Ascending aorta (tissue), 2 donors: ENCODE results near the gene FGD6. TPM values are rescaled to one million over a fixed set of nuclear protein-coding genes. Genes with fewer than 3 reads are reported as not detected.

Experiments used
- DNase-seq, 2 donors: peaks; one replicate each; pipeline ENCODE4 v3.0.0-alpha.2; 2019; ENCODE audit warnings: low spot score in 2 of 2
- H3K27ac ChIP-seq, 2 donors: fragments of 200-600 bp; sonication (generic); one replicate each; pipeline ENCODE4 v1.5.1; 2016 to 2017; ENCODE audit warnings: mild to moderate bottlenecking in 1 of 2
- H3K27me3 ChIP-seq: fragments of 200-600 bp; sonication (generic); one replicate; pipeline ENCODE4 v1.5.1; 2017
- H3K36me3 ChIP-seq, 2 donors: fragments of 200-600 bp; sonication (generic); one replicate each; pipeline ENCODE4 v1.5.1; 2016
- H3K4me1 ChIP-seq, 2 donors: fragments of 200-600 bp; sonication (generic); one replicate each; pipeline ENCODE4 v1.5.1; 2016 to 2017; ENCODE audit warnings: mild to moderate bottlenecking in 1 of 2
- H3K4me3 ChIP-seq, 2 donors: fragments of 200-600 bp; sonication (generic); one replicate each; pipeline ENCODE4 v1.5.1; 2016 to 2017; ENCODE audit warnings: mild to moderate bottlenecking in 1 of 2
- H3K9me3 ChIP-seq, 2 donors: fragments of 200-600 bp; sonication (generic); one replicate each; pipeline ENCODE4 v1.5.1; 2016
- intact Hi-C: fragments of 100-400 bp; cut with DNase I; formaldehyde crosslinking; loops from one replicate; pipeline ENCODE4 v1.15.1; 2023
- total RNA-seq: library from RNA; depleted of rRNA; stranded (reverse); fragments of >200 nt; gene quantifications from one replicate; pipeline ENCODE4 v1.1.0, GENCODE V29; 2016
- TF ChIP-seq, protein P1 (sequence below), 3 experiments: fragments of 200-600 bp in 2 of 3; fragments of 450-650 bp in 1 of 3; sonication (generic) in 2 of 3; IDR thresholded peaks; one replicate each; pipeline ENCODE4 v1.5.1; 2016 to 2019; ENCODE audit warnings: antibody characterized with exemption in 3 of 3, mild to moderate bottlenecking in 1 of 3, moderate library complexity in 1 of 3

FGD6 gene
- total RNA-seq, 1 donor from 2014 or later, result 2.0 TPM

DNA sequence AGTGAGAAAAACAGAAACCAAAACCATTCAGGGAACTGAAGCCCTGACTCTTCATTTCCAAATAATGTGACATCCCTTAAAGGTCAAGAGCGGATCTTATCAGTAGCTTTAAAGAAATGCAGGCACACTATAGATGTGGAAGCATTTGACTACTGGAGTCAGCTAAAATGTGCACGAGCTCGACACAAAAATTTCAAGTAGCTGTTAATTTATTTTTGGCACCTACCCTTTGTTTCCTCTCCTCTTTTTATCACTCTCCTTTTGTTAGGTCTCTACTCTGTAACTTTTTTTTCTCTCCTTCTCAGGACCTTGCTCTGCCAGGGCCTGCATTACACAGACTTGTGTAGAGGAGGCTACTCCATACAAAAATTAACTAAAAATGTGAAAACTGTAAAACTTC, 58.3 kb downstream of the FGD6 start:
- H3K9me3 ChIP-seq, result no peaks in the 10 kb centered on the region
- no peaks in the 10 kb centered on the region for H3K27me3 ChIP-seq
- intact Hi-C loops, result no loop called here
- H3K27ac ChIP-seq, result no peak overlapping the region
- no peak for DNase-seq
- H3K4me1 ChIP-seq, result no peaks in the 10 kb centered on the region
- no peaks in the 10 kb centered on the region for H3K36me3 ChIP-seq
- TF ChIP-seq, protein P1, sequence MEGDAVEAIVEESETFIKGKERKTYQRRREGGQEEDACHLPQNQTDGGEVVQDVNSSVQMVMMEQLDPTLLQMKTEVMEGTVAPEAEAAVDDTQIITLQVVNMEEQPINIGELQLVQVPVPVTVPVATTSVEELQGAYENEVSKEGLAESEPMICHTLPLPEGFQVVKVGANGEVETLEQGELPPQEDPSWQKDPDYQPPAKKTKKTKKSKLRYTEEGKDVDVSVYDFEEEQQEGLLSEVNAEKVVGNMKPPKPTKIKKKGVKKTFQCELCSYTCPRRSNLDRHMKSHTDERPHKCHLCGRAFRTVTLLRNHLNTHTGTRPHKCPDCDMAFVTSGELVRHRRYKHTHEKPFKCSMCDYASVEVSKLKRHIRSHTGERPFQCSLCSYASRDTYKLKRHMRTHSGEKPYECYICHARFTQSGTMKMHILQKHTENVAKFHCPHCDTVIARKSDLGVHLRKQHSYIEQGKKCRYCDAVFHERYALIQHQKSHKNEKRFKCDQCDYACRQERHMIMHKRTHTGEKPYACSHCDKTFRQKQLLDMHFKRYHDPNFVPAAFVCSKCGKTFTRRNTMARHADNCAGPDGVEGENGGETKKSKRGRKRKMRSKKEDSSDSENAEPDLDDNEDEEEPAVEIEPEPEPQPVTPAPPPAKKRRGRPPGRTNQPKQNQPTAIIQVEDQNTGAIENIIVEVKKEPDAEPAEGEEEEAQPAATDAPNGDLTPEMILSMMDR (IDR thresholded peaks at IDR 0.05), result no peak
- no peak overlapping the region for H3K4me3 ChIP-seq

DNA sequence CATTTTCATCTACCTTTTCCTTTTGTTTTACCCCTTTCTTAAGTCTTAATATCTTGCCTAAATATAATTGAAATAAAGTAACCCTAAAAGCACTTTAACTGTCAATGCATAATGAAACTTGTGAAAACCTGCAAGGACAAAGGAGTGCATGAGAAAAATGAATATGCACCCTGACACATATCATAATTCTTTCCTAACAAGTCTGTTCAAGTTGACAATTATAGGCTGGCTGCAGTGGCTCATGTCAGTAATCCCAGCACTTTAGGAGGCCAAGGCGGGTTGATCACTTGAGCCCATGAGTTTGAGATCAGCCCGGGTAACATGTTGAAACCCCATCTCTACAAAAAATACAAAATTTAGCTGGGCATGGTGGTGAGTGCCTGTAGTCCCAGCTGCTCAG, 65.4 kb downstream of the FGD6 start:
- intact Hi-C loops, result no loop called here
- Histone ChIP-seq H3K27me3 (no peaks in the 10 kb centered on the region), H3K27ac (no peak overlapping the region), H3K4me1 (no peaks in the 10 kb centered on the region), H3K9me3 (no peaks in the 10 kb centered on the region), H3K4me3 (no peak overlapping the region), H3K36me3 (peaks cover 0 to 2% of the 10 kb centered on the region in 2 donors)
- TF ChIP-seq, protein P1 (IDR thresholded peaks at IDR 0.05), result no peak
- no peak for DNase-seq

DNA sequence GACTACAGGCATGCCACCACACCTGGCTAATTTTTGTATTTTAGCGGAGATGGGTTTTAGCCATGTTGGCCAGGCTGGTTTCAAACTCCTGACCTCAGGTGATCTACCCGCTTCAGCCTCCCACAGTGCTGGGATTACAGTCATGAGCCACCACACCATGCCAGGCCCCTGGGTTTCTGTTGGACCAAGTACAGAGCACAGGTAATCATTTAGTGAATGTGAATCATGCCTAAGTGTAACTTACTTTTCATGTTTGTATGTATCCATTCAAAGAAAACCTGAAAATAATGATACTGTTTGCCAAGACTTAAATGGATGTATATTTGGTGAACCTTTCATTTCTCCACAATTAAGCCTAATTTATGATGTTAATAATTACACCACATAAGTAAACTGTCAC, 65.9 kb downstream of the FGD6 start:
- TF ChIP-seq, protein P1 (IDR thresholded peaks at IDR 0.05), result no peak
- H3K27ac ChIP-seq, result no peak overlapping the region
- DNase-seq, result no peak
- intact Hi-C loops, result no loop called here
- no peak overlapping the region for H3K4me3 ChIP-seq
- peaks cover 0 to 2% of the 10 kb centered on the region in 2 donors for H3K36me3 ChIP-seq
- H3K9me3 ChIP-seq, result no peaks in the 10 kb centered on the region
- no peaks in the 10 kb centered on the region for H3K4me1 ChIP-seq
- no peaks in the 10 kb centered on the region for H3K27me3 ChIP-seq

DNA sequence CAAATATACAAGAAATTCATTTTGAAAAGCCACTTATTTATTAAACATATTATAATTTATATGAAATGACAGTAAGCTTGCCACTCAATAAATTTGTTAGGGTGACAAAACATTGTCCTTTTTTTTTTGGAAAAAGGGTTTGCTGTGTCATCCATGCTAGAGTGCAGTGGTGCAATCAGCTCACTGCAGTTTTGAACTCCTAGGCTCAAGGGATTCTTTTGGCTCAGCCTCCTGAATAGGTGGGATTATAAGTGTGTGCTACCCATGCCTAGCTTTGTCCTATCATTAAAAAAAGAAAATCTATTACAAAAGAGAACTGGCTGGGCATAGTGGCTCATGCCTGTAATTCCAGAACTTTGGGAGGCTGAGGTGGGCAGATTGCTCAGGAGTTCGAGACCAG, 66.8 kb downstream of the FGD6 start:
- Histone ChIP-seq H3K27ac (no peak overlapping the region), H3K4me3 (no peak overlapping the region), H3K27me3 (no peaks in the 10 kb centered on the region), H3K9me3 (no peaks in the 10 kb centered on the region), H3K36me3 (peaks cover 0 to 2% of the 10 kb centered on the region in 2 donors), H3K4me1 (no peaks in the 10 kb centered on the region)
- no peak for DNase-seq
- intact Hi-C loops, result no loop called here
- TF ChIP-seq, protein P1 (IDR thresholded peaks at IDR 0.05), result no peak

DNA sequence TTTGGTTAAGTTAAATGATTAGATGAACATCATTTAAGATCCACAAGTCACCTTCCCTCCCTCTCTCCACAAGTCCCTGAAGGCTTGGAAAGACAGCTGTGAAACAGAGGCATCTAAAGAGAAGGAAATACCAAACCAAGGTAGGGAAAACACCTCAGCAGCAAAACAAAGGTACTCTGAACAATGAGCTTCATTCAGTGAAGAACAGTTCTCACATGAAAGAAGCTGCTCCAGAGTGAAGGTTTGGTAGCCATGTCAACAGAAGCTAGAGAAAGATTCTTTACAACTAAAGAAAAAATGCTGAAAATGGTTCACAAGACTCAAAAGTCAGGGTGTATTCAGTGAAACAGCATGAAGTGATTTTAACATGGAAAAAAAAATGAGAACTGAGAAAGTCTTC, 69.4 kb downstream of the FGD6 start:
- Histone ChIP-seq H3K4me3 (no peak overlapping the region), H3K9me3 (no peaks in the 10 kb centered on the region), H3K27ac (peak overlapping the region in 1 of 2 donors; percentile 50), H3K36me3 (no peaks in the 10 kb centered on the region), H3K27me3 (no peaks in the 10 kb centered on the region), H3K4me1 (peaks cover 0 to 10% of the 10 kb centered on the region in 2 donors)
- intact Hi-C loops, result no loop called here
- TF ChIP-seq, protein P1 (IDR thresholded peaks at IDR 0.05), result no peak
- DNase-seq, result no peak

DNA sequence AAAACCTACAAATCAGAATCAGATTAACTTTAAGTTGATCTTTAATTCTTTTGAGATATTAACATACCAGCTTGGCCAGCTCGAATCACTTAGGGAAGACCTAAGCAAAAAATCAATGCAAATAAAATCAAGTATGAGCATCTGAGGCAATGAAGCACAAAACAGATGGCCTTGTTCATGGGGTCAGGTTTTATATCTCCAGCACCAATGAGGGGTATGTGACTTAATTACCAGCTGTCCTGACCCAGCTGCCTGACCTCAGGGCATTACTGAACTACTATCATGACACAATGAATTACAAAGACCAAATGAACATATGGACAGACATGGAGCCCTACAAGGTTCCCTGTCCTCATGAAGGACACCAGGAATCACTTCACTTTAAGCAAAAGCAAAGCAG, 70.5 kb downstream of the FGD6 start:
- H3K36me3 ChIP-seq, result no peaks in the 10 kb centered on the region
- TF ChIP-seq, protein P1 (IDR thresholded peaks at IDR 0.05), result no peak
- no peak overlapping the region for H3K4me3 ChIP-seq
- H3K27ac ChIP-seq, result no peak overlapping the region
- no peak for DNase-seq
- H3K9me3 ChIP-seq, result no peaks in the 10 kb centered on the region
- intact Hi-C loops, result no loop called here
- H3K4me1 ChIP-seq, result peaks cover 0 to 10% of the 10 kb centered on the region in 2 donors
- no peaks in the 10 kb centered on the region for H3K27me3 ChIP-seq
